Ishikawa (cell line): ENCODE measurements around the gene MYL12B.

Source experiments
- CEBPB ChIP-seq: IDR thresholded peaks from 2 replicates; pipeline ENCODE4 v1.6.1; 2012
- EP300 ChIP-seq: IDR thresholded peaks from 2 replicates; pipeline ENCODE4 v1.6.1; 2012; ENCODE audit warnings: borderline replicate concordance
- FOXM1 ChIP-seq: IDR thresholded peaks from 2 replicates; pipeline ENCODE4 v1.6.1; 2012; ENCODE audit warnings: low read depth, borderline replicate concordance
- MAX ChIP-seq: IDR thresholded peaks from 2 replicates; pipeline ENCODE4 v1.6.1; 2012
- RAD21 ChIP-seq: IDR thresholded peaks from 2 replicates; pipeline ENCODE4 v1.6.1; 2012; ENCODE audit warnings: low read depth
- TAF1 ChIP-seq: IDR thresholded peaks from 2 replicates; pipeline ENCODE4 v1.6.1; 2012; ENCODE audit warnings: low read depth, mild to moderate bottlenecking
- TF ChIP-seq, protein P1 (sequence below): IDR thresholded peaks from 2 replicates; pipeline ENCODE4 v1.6.1; 2012; ENCODE audit warnings: low read depth, mild to moderate bottlenecking

- TF ChIP-seq FOXM1 (no peak), RAD21 (no peak), CEBPB (no peak), MAX (no peak), TAF1 (no peak), EP300 (no peak)
- TF ChIP-seq, protein P1, sequence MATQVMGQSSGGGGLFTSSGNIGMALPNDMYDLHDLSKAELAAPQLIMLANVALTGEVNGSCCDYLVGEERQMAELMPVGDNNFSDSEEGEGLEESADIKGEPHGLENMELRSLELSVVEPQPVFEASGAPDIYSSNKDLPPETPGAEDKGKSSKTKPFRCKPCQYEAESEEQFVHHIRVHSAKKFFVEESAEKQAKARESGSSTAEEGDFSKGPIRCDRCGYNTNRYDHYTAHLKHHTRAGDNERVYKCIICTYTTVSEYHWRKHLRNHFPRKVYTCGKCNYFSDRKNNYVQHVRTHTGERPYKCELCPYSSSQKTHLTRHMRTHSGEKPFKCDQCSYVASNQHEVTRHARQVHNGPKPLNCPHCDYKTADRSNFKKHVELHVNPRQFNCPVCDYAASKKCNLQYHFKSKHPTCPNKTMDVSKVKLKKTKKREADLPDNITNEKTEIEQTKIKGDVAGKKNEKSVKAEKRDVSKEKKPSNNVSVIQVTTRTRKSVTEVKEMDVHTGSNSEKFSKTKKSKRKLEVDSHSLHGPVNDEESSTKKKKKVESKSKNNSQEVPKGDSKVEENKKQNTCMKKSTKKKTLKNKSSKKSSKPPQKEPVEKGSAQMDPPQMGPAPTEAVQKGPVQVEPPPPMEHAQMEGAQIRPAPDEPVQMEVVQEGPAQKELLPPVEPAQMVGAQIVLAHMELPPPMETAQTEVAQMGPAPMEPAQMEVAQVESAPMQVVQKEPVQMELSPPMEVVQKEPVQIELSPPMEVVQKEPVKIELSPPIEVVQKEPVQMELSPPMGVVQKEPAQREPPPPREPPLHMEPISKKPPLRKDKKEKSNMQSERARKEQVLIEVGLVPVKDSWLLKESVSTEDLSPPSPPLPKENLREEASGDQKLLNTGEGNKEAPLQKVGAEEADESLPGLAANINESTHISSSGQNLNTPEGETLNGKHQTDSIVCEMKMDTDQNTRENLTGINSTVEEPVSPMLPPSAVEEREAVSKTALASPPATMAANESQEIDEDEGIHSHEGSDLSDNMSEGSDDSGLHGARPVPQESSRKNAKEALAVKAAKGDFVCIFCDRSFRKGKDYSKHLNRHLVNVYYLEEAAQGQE, result no peak
These were observed 31.4 kb downstream of the MYL12B start for GRCh38 chr18:3293196-3293951.
